HL-60 (cell line): Measurements from ENCODE around the gene SLC46A2.

Experiments used
- DNase-seq, 2 experiments: peaks; one replicate each; pipeline ENCODE4 v3.0.0-alpha.2; 2010 to 2020; ENCODE audit warnings: low read depth in 1 of 2, low spot score in 1 of 2
- H3K27ac ChIP-seq: fragments of 250-450 bp; sonication (Bioruptor Pico); replicated peaks from 2 replicates; pipeline ENCODE4 v1.5.1; 2020; ENCODE audit warnings: mild to moderate bottlenecking, moderate library complexity
- H3K27me3 ChIP-seq: fragments of 250-450 bp; sonication (Bioruptor Pico); 2 replicates; pipeline ENCODE4 v1.5.1; 2021; ENCODE audit warnings: mild to moderate bottlenecking, moderate library complexity; ENCODE audit not compliant: insufficient read depth, poor library complexity, severe bottlenecking
- H3K4me3 ChIP-seq: replicated peaks from 2 replicates; pipeline ENCODE4 v1.5.1; 2011; ENCODE audit warnings: mild to moderate bottlenecking, control low read depth, low read length; ENCODE audit not compliant: insufficient read depth
- CTCF ChIP-seq: IDR thresholded peaks from one replicate; pipeline ENCODE4 v1.5.1; 2011; ENCODE audit warnings: low read length, control low read depth, inconsistent platforms; ENCODE audit not compliant: insufficient read depth
- GABPA ChIP-seq: IDR thresholded peaks from 2 replicates; pipeline ENCODE4 v1.6.1; 2012; ENCODE audit warnings: low read depth
- POLR2AphosphoS5 ChIP-seq: IDR thresholded peaks from 2 replicates; pipeline ENCODE4 v1.6.1; 2012; ENCODE audit warnings: low read depth
- REST ChIP-seq: IDR thresholded peaks from 2 replicates; pipeline ENCODE4 v1.6.1; 2012; ENCODE audit warnings: low read depth; ENCODE audit not compliant: insufficient replicate concordance
- SPI1 ChIP-seq: IDR thresholded peaks from 2 replicates; pipeline ENCODE4 v1.6.1; 2012; ENCODE audit warnings: low read depth, mild to moderate bottlenecking, borderline replicate concordance
- long read RNA-seq: library from polyadenylated mRNA; unstranded; transcript quantifications from one replicate; pipeline ENCODE4 v2.0.0, GENCODE V29; 2020

SLC46A2 gene
- long read RNA-seq: 0 reads

- no peak within 1 kb of the TSS for H3K27ac ChIP-seq
- TF ChIP-seq GABPA: no peak
- no peaks in the 10 kb centered on the region for H3K27me3 ChIP-seq
- H3K4me3 ChIP-seq: peak within 1 kb of the TSS; percentile 30
- DNase-seq: no peak
Measured at GRCh38 chr9:112890106-112891081, at the start of gene SLC46A2. Gene SLC46A2 (minus strand): TSS chr9:112890876. CDS start chr9:112890681, 195 bp downstream.

- no peak for DNase-seq
- no peaks in the 10 kb centered on the region for H3K27me3 ChIP-seq
- H3K27ac ChIP-seq: no peak overlapping the region
- H3K4me3 ChIP-seq: no peak overlapping the region
- TF ChIP-seq POLR2AphosphoS5 (no peak), REST (no peak), CTCF (no peak), SPI1 (no peak), GABPA (no peak)
Measured at GRCh38 chr9:112939418-112939817, 48.7 kb upstream of the SLC46A2 start.

- Histone ChIP-seq H3K27ac (no peak overlapping the region), H3K4me3 (no peak overlapping the region), H3K27me3 (no peaks in the 10 kb centered on the region)
- DNase-seq: no peak
- TF ChIP-seq POLR2AphosphoS5 (no peak), CTCF (no peak), SPI1 (no peak), REST (no peak), GABPA (no peak)
Measured at GRCh38 chr9:112933696-112934095, 43.0 kb upstream of the SLC46A2 start.

- TF ChIP-seq GABPA (no peak), CTCF (peak; percentile 18)
- no peaks in the 10 kb centered on the region for H3K27me3 ChIP-seq
- no peak overlapping the region for H3K4me3 ChIP-seq
- DNase-seq: peak in 1 of 2 experiments; percentile 41
- H3K27ac ChIP-seq: no peak overlapping the region
Measured at GRCh38 chr9:112925058-112925641, 34.5 kb upstream of the SLC46A2 start.
